Measurements from ENCODE around the gene TYW1B.

The TYW1B gene

GRCh38 chr7:72540106-72540611 is 287.8 kb downstream of the TYW1B start:
- TF ChIP-seq EGR1 (IDR thresholded peaks at IDR 0.05), result no peak
- TF ChIP-seq, protein P1, sequence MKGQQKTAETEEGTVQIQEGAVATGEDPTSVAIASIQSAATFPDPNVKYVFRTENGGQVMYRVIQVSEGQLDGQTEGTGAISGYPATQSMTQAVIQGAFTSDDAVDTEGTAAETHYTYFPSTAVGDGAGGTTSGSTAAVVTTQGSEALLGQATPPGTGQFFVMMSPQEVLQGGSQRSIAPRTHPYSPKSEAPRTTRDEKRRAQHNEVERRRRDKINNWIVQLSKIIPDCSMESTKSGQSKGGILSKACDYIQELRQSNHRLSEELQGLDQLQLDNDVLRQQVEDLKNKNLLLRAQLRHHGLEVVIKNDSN (IDR thresholded peaks at IDR 0.05), result no peak
- no peak for TF ChIP-seq RAD21 (IDR thresholded peaks at IDR 0.05; ENCODE audit: low read depth)
- no peak for TF ChIP-seq CEBPB (IDR thresholded peaks at IDR 0.05)
- no peak for TF ChIP-seq NFIC (IDR thresholded peaks at IDR 0.05)
- TF ChIP-seq CREB1 (IDR thresholded peaks at IDR 0.05; ENCODE audit: low read depth), result no peak
- TF ChIP-seq ZBTB7A (IDR thresholded peaks at IDR 0.05; ENCODE audit: low read depth), result no peak
- no peak for TF ChIP-seq TCF12 (IDR thresholded peaks at IDR 0.05; ENCODE audit: low read depth)
- no peak for TF ChIP-seq FOXM1 (IDR thresholded peaks at IDR 0.05; ENCODE audit: borderline replicate concordance, low read depth)
- no peak for TF ChIP-seq TAF1 (IDR thresholded peaks at IDR 0.05; ENCODE audit: low read depth)
- no peak for TF ChIP-seq EP300 (IDR thresholded peaks at IDR 0.05; ENCODE audit: borderline replicate concordance)
- TF ChIP-seq YY1 (IDR thresholded peaks at IDR 0.05; ENCODE audit: low read depth), result no peak
- TF ChIP-seq, protein P2, sequence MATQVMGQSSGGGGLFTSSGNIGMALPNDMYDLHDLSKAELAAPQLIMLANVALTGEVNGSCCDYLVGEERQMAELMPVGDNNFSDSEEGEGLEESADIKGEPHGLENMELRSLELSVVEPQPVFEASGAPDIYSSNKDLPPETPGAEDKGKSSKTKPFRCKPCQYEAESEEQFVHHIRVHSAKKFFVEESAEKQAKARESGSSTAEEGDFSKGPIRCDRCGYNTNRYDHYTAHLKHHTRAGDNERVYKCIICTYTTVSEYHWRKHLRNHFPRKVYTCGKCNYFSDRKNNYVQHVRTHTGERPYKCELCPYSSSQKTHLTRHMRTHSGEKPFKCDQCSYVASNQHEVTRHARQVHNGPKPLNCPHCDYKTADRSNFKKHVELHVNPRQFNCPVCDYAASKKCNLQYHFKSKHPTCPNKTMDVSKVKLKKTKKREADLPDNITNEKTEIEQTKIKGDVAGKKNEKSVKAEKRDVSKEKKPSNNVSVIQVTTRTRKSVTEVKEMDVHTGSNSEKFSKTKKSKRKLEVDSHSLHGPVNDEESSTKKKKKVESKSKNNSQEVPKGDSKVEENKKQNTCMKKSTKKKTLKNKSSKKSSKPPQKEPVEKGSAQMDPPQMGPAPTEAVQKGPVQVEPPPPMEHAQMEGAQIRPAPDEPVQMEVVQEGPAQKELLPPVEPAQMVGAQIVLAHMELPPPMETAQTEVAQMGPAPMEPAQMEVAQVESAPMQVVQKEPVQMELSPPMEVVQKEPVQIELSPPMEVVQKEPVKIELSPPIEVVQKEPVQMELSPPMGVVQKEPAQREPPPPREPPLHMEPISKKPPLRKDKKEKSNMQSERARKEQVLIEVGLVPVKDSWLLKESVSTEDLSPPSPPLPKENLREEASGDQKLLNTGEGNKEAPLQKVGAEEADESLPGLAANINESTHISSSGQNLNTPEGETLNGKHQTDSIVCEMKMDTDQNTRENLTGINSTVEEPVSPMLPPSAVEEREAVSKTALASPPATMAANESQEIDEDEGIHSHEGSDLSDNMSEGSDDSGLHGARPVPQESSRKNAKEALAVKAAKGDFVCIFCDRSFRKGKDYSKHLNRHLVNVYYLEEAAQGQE (IDR thresholded peaks at IDR 0.05; ENCODE audit: low read depth), result no peak
- TF ChIP-seq TEAD4 (IDR thresholded peaks at IDR 0.05), result no peak
- TF ChIP-seq, protein P3, sequence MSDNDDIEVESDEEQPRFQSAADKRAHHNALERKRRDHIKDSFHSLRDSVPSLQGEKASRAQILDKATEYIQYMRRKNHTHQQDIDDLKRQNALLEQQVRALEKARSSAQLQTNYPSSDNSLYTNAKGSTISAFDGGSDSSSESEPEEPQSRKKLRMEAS (IDR thresholded peaks at IDR 0.05), result no peak

DNA sequence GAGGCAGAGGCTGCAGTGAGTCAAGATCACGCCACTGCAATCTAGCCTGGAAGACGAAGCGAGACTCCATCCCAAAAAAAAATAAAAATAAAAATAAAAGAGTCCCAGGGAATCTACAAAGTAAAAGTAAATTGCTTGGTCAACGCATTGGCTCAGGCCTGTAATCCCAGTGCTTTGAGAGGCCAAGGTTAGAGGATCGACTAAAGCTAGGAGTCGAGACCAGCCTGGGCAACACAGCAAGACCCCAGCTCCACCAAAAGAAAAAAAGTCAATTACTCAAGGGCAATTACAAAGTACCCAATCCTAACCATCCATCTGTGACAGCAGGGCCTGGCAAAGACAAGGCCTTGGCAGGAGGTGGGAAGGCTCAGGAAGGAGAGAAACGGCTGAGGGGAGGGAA is 288.3 kb downstream of the TYW1B start:
- no peak for TF ChIP-seq CREB1 (IDR thresholded peaks at IDR 0.05; ENCODE audit: low read depth)
- no peak for TF ChIP-seq CEBPB (IDR thresholded peaks at IDR 0.05)
- TF ChIP-seq, protein P3 (IDR thresholded peaks at IDR 0.05), result no peak
- TF ChIP-seq, protein P1 (IDR thresholded peaks at IDR 0.05), result no peak
- no peak for TF ChIP-seq TEAD4 (IDR thresholded peaks at IDR 0.05)
- TF ChIP-seq, protein P2 (IDR thresholded peaks at IDR 0.05; ENCODE audit: low read depth), result no peak
- TF ChIP-seq ZBTB7A (IDR thresholded peaks at IDR 0.05; ENCODE audit: low read depth), result no peak
- TF ChIP-seq EP300 (IDR thresholded peaks at IDR 0.05; ENCODE audit: borderline replicate concordance), result no peak
- TF ChIP-seq FOXM1 (IDR thresholded peaks at IDR 0.05; ENCODE audit: borderline replicate concordance, low read depth), result no peak
- TF ChIP-seq YY1 (IDR thresholded peaks at IDR 0.05; ENCODE audit: low read depth), result no peak
- TF ChIP-seq EGR1 (IDR thresholded peaks at IDR 0.05), result no peak
- no peak for TF ChIP-seq RAD21 (IDR thresholded peaks at IDR 0.05; ENCODE audit: low read depth)
- no peak for TF ChIP-seq TCF12 (IDR thresholded peaks at IDR 0.05; ENCODE audit: low read depth)
- no peak for TF ChIP-seq TAF1 (IDR thresholded peaks at IDR 0.05; ENCODE audit: low read depth)
- no peak for TF ChIP-seq NFIC (IDR thresholded peaks at IDR 0.05)

- TF ChIP-seq YY1 (IDR thresholded peaks at IDR 0.05; ENCODE audit: low read depth) (no peak), NFIC (IDR thresholded peaks at IDR 0.05) (no peak), TAF1 (IDR thresholded peaks at IDR 0.05; ENCODE audit: low read depth) (no peak), CREB1 (IDR thresholded peaks at IDR 0.05; ENCODE audit: low read depth) (no peak), TEAD4 (IDR thresholded peaks at IDR 0.05) (no peak), TCF12 (IDR thresholded peaks at IDR 0.05; ENCODE audit: low read depth) (no peak)
- TF ChIP-seq, protein P1 (IDR thresholded peaks at IDR 0.05), result no peak
- TF ChIP-seq, protein P2 (IDR thresholded peaks at IDR 0.05; ENCODE audit: low read depth), result no peak
Measured at GRCh38 chr7:72538856-72539255, 289.1 kb downstream of the TYW1B start.

DNA sequence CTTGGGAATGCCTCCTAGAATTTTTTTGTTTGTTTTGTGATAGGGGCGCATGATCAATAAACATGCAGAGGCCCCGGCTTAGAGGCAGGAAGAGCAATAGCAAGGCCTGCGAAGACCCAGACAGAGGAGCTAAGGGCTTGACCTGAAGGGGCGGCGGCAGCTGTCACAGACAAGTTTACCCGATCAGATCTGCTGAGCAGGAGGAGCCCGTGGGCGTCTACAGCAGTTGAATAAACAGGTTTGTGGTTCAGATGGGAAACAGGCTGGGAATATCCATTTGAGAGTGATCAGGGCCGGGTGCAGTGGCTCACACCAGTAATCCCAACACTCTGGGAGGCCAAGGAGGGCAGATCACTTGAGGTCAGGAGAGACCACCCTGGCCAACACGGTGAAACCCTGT is 289.9 kb downstream of the TYW1B start:
- TF ChIP-seq, protein P3 (IDR thresholded peaks at IDR 0.05), result no peak
- TF ChIP-seq CREB1 (IDR thresholded peaks at IDR 0.05; ENCODE audit: low read depth), result no peak
- no peak for TF ChIP-seq YY1 (IDR thresholded peaks at IDR 0.05; ENCODE audit: low read depth)
- TF ChIP-seq, protein P2 (IDR thresholded peaks at IDR 0.05; ENCODE audit: low read depth), result no peak
- no peak for TF ChIP-seq FOXM1 (IDR thresholded peaks at IDR 0.05; ENCODE audit: borderline replicate concordance, low read depth)
- TF ChIP-seq NFIC (IDR thresholded peaks at IDR 0.05), result no peak
- no peak for TF ChIP-seq TCF12 (IDR thresholded peaks at IDR 0.05; ENCODE audit: low read depth)
- TF ChIP-seq RAD21 (IDR thresholded peaks at IDR 0.05; ENCODE audit: low read depth), result no peak
- TF ChIP-seq ZBTB7A (IDR thresholded peaks at IDR 0.05; ENCODE audit: low read depth), result no peak
- TF ChIP-seq EGR1 (IDR thresholded peaks at IDR 0.05), result no peak
- TF ChIP-seq TEAD4 (IDR thresholded peaks at IDR 0.05), result no peak
- TF ChIP-seq EP300 (IDR thresholded peaks at IDR 0.05; ENCODE audit: borderline replicate concordance), result no peak
- TF ChIP-seq, protein P1 (IDR thresholded peaks at IDR 0.05), result no peak
- no peak for TF ChIP-seq TAF1 (IDR thresholded peaks at IDR 0.05; ENCODE audit: low read depth)
- TF ChIP-seq CEBPB (IDR thresholded peaks at IDR 0.05), result no peak

All from Ishikawa (cell line).